IPS-18a (cell line): ENCODE data around the gene XPNPEP3.

ENCODE experiments used
- H3K27ac ChIP-seq: one replicate; pipeline ENCODE4 v1.5.1; 2013; ENCODE audit warnings: low read length
- H3K27me3 ChIP-seq: one replicate; pipeline ENCODE4 v1.6.1; 2013; ENCODE audit warnings: mild to moderate bottlenecking, low read length; ENCODE audit not compliant: control insufficient read depth, insufficient read depth
- H3K36me3 ChIP-seq: one replicate; pipeline ENCODE4 v1.6.1; 2013; ENCODE audit warnings: low read depth, low read length; ENCODE audit not compliant: control insufficient read depth
- H3K4me1 ChIP-seq: one replicate; pipeline ENCODE4 v1.6.1; 2013; ENCODE audit warnings: low read depth, low read length; ENCODE audit not compliant: control insufficient read depth
- H3K4me3 ChIP-seq: one replicate; pipeline ENCODE4 v1.5.1; 2013; ENCODE audit warnings: low read length
- H3K9ac ChIP-seq: one replicate; pipeline ENCODE4 v1.6.1; 2013; ENCODE audit warnings: mild to moderate bottlenecking, low read length, moderate library complexity
- H3K9me3 ChIP-seq: one replicate; pipeline ENCODE4 v1.6.1; 2013; ENCODE audit warnings: low read depth, low read length; ENCODE audit not compliant: control insufficient read depth

The XPNPEP3 gene

DNA sequence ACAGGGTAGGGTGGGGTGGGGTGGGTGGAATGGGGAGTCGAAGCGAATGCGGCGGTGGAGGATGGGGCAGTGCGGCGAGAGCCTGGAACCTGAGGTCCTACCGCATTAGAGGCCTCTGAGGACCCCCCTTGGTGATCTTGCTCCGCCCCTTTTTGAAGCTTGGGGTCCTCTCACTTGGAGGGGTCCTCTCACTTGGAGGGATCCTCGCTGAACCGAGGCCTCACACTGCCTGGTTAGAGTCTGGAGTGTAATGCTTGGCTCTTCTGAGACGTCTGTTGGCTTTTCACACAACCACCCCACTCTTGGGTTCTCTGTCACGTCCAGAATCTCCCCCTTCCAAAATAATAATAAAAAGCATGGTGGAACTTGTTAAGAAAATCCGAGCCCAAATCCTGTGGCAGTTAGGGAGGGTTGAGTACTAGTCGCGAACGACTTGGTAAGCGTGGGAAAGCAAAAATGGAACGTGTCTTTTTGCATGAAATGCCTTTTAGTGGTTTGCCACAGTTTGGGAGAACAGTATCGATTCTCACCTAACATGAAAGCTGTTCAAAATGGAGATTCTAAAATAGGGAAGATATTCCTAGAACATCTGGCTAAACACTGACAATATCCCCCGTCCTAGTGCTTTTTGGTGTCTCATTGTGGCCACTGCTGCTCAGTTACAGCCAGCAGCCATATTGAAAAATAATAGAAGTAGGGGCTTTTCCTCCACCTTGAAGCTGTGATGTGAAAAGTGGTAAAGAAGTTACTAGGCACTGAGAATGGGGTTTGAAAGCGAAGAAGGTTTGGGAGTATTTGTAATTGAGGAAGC, 95.1 kb downstream of the XPNPEP3 start:
- no peaks in the 10 kb centered on the region for H3K27me3 ChIP-seq
- peaks cover 26% of the 10 kb centered on the region for H3K36me3 ChIP-seq
- H3K9me3 ChIP-seq: no peaks in the 10 kb centered on the region
- H3K9ac ChIP-seq: peak overlapping the region; percentile 90
- peak overlapping the region; percentile 65 for H3K27ac ChIP-seq
- peaks cover 4% of the 10 kb centered on the region for H3K4me1 ChIP-seq
- H3K4me3 ChIP-seq: peak overlapping the region; percentile 94

DNA sequence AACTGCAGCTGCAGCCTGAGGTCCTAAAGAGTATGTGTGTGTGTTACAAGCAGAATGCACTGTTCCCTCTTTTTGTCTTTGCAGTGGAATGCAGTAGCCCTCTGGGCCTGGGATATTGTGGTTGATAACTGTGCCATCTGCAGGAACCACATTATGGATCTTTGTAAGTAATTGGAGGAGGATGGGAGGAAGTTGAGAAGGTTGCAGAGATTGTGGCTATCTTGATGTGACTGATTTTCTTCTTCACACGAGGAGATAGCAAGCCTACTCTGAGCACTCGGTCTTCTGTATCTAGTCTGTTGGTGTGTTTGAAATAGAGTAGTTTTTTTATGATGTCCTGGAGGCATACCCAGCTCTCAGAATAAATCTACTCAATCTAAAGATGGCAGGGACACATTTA, 96.5 kb downstream of the XPNPEP3 start:
- peaks cover 4% of the 10 kb centered on the region for H3K4me1 ChIP-seq
- H3K9ac ChIP-seq: no peak overlapping the region
- no peak overlapping the region for H3K27ac ChIP-seq
- no peaks in the 10 kb centered on the region for H3K9me3 ChIP-seq
- no peaks in the 10 kb centered on the region for H3K27me3 ChIP-seq
- no peak overlapping the region for H3K4me3 ChIP-seq
- H3K36me3 ChIP-seq: peaks cover 26% of the 10 kb centered on the region

DNA sequence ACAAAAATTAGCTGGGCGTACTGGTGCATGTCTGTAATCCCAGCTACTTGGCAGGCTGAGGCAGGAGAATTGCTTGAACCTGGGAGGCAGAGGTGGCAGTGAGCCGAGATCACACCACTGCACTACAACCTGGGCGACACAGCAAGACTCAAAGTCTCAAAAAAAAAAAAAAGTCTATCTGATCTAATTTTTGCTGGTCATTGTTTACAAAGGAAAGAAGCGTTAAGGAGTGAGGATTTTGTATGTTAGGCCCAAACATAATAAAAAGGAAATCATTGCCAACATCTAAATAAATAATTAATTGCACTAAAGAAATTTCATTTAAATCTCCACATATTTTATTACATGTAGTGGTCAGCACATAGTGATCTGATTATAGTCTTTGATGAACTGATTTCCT, 97.2 kb downstream of the XPNPEP3 start:
- H3K27ac ChIP-seq: no peak overlapping the region
- H3K27me3 ChIP-seq: no peaks in the 10 kb centered on the region
- no peak overlapping the region for H3K4me3 ChIP-seq
- H3K9ac ChIP-seq: no peak overlapping the region
- H3K4me1 ChIP-seq: peaks cover 4% of the 10 kb centered on the region
- no peaks in the 10 kb centered on the region for H3K9me3 ChIP-seq
- peaks cover 26% of the 10 kb centered on the region for H3K36me3 ChIP-seq

DNA sequence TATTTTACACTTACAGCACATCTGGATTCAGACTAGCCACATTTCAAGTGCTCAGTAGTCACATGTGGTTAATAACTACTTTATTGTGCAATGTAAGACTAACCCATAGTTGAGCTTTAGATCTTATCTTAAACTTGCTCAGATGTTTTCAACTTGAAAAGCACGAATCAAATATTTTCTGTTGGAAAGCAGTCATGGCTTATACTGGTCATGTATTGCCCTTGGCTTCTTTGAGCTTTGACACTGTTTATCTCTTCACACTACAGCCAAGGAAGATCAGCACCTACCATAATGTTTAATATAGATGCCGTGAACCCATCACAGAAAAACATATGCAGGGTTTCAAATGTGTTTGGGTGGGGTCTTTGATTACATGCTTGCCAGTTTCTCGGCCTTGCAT, 98.6 kb downstream of the XPNPEP3 start:
- no peak overlapping the region for H3K4me3 ChIP-seq
- H3K27ac ChIP-seq: no peak overlapping the region
- no peaks in the 10 kb centered on the region for H3K9me3 ChIP-seq
- peaks cover 26% of the 10 kb centered on the region for H3K36me3 ChIP-seq
- no peaks in the 10 kb centered on the region for H3K27me3 ChIP-seq
- no peak overlapping the region for H3K9ac ChIP-seq
- H3K4me1 ChIP-seq: peaks cover 4% of the 10 kb centered on the region

DNA sequence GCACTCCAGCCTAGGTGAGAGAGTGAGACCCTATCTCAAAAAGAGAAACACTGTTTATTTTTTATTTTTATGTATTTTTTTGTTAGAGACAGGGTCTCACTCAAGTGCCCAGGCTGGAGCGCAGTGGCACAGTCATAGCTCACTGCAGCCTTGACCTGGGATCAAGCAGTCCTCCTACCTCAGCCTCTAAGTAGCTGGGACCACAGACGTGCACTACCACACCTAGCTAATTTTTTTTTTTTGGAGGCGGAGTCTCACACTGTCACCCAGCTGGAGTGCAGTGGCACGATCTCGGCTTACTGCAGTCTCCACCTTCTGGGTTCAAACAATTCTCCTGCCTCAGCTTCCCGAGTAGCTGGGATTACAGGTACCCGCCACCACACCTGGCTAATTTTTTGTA, 100.7 kb downstream of the XPNPEP3 start:
- H3K36me3 ChIP-seq: peaks cover 32% of the 10 kb centered on the region
- H3K4me1 ChIP-seq: peaks cover 2% of the 10 kb centered on the region
- H3K27me3 ChIP-seq: no peaks in the 10 kb centered on the region
- H3K9me3 ChIP-seq: no peaks in the 10 kb centered on the region
- no peak overlapping the region for H3K27ac ChIP-seq
- H3K4me3 ChIP-seq: no peak overlapping the region
- no peak overlapping the region for H3K9ac ChIP-seq

DNA sequence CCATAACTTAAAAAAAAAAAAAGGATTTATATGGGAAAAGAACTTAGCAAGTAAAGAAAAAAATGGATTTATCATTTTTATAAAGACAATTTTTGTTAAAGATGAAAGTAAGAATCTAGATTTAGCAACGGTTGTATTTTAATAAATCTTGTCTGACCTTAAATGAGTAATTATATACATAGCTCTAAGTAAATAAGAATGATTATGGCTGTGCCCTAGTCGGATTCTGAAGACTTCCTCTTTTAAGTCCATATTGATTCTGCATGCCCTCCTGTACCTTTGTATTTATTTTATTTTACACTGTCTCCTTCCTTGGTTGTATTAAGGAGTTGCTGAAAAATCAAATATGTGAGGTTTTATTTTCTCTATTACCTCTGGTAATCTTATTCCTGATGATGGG, 101.4 kb downstream of the XPNPEP3 start:
- no peak overlapping the region for H3K9ac ChIP-seq
- peaks cover 31% of the 10 kb centered on the region for H3K36me3 ChIP-seq
- H3K9me3 ChIP-seq: no peaks in the 10 kb centered on the region
- no peaks in the 10 kb centered on the region for H3K27me3 ChIP-seq
- H3K4me1 ChIP-seq: no peaks in the 10 kb centered on the region
- no peak overlapping the region for H3K27ac ChIP-seq
- no peak overlapping the region for H3K4me3 ChIP-seq

DNA sequence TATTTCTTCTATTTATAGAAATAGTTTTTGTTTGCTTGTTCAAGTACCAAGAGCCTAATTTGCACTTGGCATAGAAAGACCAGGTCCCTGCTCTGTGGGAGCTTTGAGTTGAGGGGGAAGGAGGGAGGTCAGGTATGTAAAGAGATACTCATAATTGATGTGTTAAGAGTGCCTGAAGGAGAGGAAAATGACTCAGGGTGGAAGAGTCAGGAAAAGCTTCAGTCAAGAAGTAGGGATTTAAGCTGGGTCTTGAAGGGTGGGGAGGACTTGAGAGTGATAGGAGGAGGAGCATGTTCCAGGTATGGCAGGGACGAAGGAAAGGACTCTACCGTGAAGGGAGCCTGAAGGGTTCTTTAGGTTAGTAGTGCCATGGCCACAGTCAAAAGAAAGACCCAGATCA, 103.2 kb downstream of the XPNPEP3 start:
- H3K36me3 ChIP-seq: peaks cover 30% of the 10 kb centered on the region
- no peaks in the 10 kb centered on the region for H3K9me3 ChIP-seq
- H3K9ac ChIP-seq: no peak overlapping the region
- H3K4me3 ChIP-seq: no peak overlapping the region
- H3K4me1 ChIP-seq: no peaks in the 10 kb centered on the region
- no peaks in the 10 kb centered on the region for H3K27me3 ChIP-seq
- H3K27ac ChIP-seq: no peak overlapping the region

DNA sequence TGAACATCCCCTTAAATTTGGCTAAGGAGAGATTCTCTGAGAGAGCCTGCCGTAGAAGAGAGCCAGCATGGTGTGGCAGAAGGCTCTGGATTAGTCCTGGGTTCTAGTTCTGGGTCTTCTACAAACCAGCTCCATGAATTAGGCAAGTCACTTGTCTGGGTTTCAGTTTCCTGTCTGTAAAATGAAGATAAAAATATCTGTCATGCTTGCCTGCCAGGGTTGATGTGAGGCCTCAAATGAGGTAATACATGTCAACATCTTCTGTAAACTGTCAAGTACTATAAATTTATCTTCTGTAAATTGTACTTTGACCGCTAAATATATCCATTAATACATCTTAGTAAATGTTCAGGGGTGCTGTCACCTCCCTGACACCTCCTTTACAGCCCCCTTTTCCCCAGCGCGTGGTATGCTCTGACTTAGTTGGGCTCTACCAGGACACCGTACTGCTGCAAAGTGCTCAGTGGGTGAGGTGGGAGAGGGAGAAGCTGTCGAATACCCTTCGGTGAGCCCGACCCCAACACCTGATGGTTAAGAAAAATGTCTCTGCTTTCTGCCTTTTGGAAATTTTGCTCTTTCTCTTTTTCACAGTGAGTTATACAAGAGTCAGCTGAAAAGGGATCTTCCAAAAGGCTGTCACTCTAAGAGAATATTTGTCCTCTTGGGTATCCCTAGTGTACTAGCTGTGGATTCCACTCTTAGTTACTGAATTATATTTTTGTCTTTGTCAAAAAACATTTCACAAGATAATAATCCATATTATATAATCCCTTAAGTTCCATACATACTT, 109.2 kb downstream of the XPNPEP3 start:
- no peaks in the 10 kb centered on the region for H3K4me1 ChIP-seq
- no peaks in the 10 kb centered on the region for H3K9me3 ChIP-seq
- no peak overlapping the region for H3K27ac ChIP-seq
- no peak overlapping the region for H3K9ac ChIP-seq
- H3K4me3 ChIP-seq: no peak overlapping the region
- H3K36me3 ChIP-seq: peaks cover 64% of the 10 kb centered on the region
- H3K27me3 ChIP-seq: no peaks in the 10 kb centered on the region

DNA sequence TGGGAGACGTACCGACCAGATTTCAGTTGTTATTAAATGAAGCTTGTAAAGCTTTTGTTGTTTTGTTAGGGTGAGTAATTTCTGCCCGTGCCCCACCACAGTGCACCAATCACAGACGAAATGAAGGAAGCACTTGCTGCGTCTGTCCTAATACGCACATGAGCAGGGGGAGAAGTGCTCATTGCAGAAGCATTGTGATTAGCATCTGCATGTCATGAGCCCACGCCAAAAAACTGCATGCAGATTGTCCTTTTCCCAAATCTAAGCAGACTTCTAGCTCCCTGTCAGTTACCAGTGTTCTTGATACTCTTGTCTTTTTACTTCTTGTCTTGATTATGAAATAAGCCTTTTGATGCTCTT, 109.8 kb downstream of the XPNPEP3 start:
- no peak overlapping the region for H3K27ac ChIP-seq
- H3K36me3 ChIP-seq: peaks cover 62% of the 10 kb centered on the region
- H3K9ac ChIP-seq: no peak overlapping the region
- no peaks in the 10 kb centered on the region for H3K27me3 ChIP-seq
- H3K4me3 ChIP-seq: no peak overlapping the region
- no peaks in the 10 kb centered on the region for H3K4me1 ChIP-seq
- no peaks in the 10 kb centered on the region for H3K9me3 ChIP-seq

DNA sequence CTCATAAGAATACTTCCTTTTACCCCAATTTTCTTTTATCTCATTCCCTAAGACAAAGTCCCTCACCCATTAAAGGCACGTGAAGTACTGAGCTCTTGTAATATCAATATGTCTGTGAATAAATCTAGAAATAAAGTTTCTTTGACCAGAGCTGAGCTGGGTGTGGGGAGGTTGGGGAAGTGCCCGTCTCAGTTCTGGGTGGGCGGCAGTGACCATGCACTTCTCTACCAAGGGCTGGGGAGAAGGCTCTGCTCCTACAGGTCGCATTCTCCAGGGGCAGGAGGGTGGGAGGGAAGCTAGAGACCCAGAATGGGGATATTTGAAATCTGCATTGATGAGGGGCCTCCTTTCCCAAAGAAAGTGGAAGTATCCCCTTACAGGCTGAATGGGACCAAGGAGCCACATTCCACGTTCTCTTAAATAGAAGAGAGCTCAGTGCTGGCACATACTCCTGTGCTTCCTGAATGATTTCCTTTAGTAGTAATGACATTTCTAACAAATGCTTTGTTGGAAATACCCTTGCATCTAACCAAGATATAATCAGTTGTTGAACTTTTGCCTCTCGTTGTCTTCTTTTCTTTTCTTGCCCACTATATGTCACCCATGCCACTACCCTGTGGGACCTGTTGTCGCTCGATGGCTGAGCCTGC, 110.3 kb downstream of the XPNPEP3 start:
- H3K9me3 ChIP-seq: no peaks in the 10 kb centered on the region
- peaks cover 58% of the 10 kb centered on the region for H3K36me3 ChIP-seq
- H3K27ac ChIP-seq: no peak overlapping the region
- no peak overlapping the region for H3K4me3 ChIP-seq
- no peaks in the 10 kb centered on the region for H3K27me3 ChIP-seq
- H3K4me1 ChIP-seq: no peaks in the 10 kb centered on the region
- no peak overlapping the region for H3K9ac ChIP-seq

DNA sequence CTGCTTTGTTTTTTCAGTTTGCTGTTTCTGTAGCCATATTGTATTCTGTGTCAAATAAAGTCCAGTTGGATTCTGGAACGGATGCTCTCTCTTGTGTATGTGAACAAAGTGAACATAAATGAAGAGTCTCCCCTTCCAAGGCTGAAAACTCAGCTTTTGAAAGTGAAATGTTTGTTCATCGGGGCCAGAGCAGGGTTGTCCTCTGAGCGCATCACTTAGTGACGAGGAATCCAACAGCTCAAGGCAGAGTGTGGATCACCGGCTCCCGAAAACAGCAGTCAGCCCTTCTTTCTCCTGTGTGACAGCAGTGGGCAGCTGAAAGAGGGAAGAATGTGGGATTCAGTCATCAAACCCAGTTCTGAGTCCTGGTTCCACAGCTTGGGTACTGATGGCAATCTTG, 115.6 kb downstream of the XPNPEP3 start:
- peaks cover 29% of the 10 kb centered on the region for H3K36me3 ChIP-seq
- no peaks in the 10 kb centered on the region for H3K27me3 ChIP-seq
- no peak overlapping the region for H3K27ac ChIP-seq
- H3K9ac ChIP-seq: no peak overlapping the region
- H3K4me3 ChIP-seq: no peak overlapping the region
- no peaks in the 10 kb centered on the region for H3K9me3 ChIP-seq
- H3K4me1 ChIP-seq: no peaks in the 10 kb centered on the region
